ENCODE data around the gene LBH. TPM values are rescaled to one million over a fixed set of nuclear protein-coding genes. Genes with fewer than 3 reads are reported as not detected.

Gene LBH
- total and polyA plus RNA-seq, 2 experiments from 2014 or later, result 54.1 to 75.9 TPM

GRCh38 chr2:30195016-30195415 is 36.3 kb upstream of the LBH start:
- Histone ChIP-seq H3K9me2 (replicated peaks; ENCODE audit: insufficient read depth) (no peaks in the 10 kb centered on the region), H3K27me3 (no peaks in the 10 kb centered on the region), H4K20me1 (ENCODE audit: insufficient read depth, poor library complexity, severe bottlenecking) (no peaks in the 10 kb centered on the region), H3K4me1 (ENCODE audit: insufficient read depth) (peaks cover 11% of the 10 kb centered on the region), H2AFZ (no peak overlapping the region), H3K79me2 (no peaks in the 10 kb centered on the region), H3K36me3 (replicated peaks; ENCODE audit: insufficient read depth, low read depth) (no peaks in the 10 kb centered on the region), H3K4me2 (no peak overlapping the region), H3K4me3 (no peak overlapping the region), H3K27ac (no peak overlapping the region), H3K9me3 (ENCODE audit: low read depth) (no peaks in the 10 kb centered on the region)
- 96% methylated on average over 4 of the region's 4 CpGs for WGBS (ENCODE audit: low lambda C conversion rate, missing lambda C conversion rate)
- DNase-seq (ENCODE audit: low spot score), result no peak
- TF ChIP-seq EZH2 (IDR thresholded peaks at IDR 0.05; ENCODE audit: borderline replicate concordance) (no peak), EZH2phosphoT487 (IDR thresholded peaks at IDR 0.05; ENCODE audit: low read depth, severe bottlenecking, unreplicated experiment) (no peak)
- TF ChIP-seq, protein P1, sequence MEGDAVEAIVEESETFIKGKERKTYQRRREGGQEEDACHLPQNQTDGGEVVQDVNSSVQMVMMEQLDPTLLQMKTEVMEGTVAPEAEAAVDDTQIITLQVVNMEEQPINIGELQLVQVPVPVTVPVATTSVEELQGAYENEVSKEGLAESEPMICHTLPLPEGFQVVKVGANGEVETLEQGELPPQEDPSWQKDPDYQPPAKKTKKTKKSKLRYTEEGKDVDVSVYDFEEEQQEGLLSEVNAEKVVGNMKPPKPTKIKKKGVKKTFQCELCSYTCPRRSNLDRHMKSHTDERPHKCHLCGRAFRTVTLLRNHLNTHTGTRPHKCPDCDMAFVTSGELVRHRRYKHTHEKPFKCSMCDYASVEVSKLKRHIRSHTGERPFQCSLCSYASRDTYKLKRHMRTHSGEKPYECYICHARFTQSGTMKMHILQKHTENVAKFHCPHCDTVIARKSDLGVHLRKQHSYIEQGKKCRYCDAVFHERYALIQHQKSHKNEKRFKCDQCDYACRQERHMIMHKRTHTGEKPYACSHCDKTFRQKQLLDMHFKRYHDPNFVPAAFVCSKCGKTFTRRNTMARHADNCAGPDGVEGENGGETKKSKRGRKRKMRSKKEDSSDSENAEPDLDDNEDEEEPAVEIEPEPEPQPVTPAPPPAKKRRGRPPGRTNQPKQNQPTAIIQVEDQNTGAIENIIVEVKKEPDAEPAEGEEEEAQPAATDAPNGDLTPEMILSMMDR (IDR thresholded peaks at IDR 0.05; ENCODE audit: poor library complexity), result no peak

GRCh38 chr2:30197570-30198192 is 33.7 kb upstream of the LBH start:
- H4K20me1 ChIP-seq (ENCODE audit: insufficient read depth, poor library complexity, severe bottlenecking), result no peaks in the 10 kb centered on the region
- H3K4me2 ChIP-seq, result no peak overlapping the region
- H2AFZ ChIP-seq, result no peak overlapping the region
- H3K27ac ChIP-seq, result no peak overlapping the region
- peaks cover 4% of the 10 kb centered on the region for H3K4me1 ChIP-seq (ENCODE audit: insufficient read depth)
- H3K27me3 ChIP-seq, result no peaks in the 10 kb centered on the region
- H3K9me3 ChIP-seq (ENCODE audit: low read depth), result no peaks in the 10 kb centered on the region
- TF ChIP-seq EZH2 (IDR thresholded peaks at IDR 0.05; ENCODE audit: borderline replicate concordance) (no peak), EZH2phosphoT487 (IDR thresholded peaks at IDR 0.05; ENCODE audit: low read depth, severe bottlenecking, unreplicated experiment) (no peak)
- TF ChIP-seq, protein P1 (IDR thresholded peaks at IDR 0.05; ENCODE audit: poor library complexity), result peak; percentile 5
- DNase-seq (ENCODE audit: low spot score), result no peak
- WGBS (ENCODE audit: low lambda C conversion rate, missing lambda C conversion rate), result 84% methylated on average over 6 of the region's 6 CpGs
- no peaks in the 10 kb centered on the region for H3K36me3 ChIP-seq (replicated peaks; ENCODE audit: insufficient read depth, low read depth)
- H3K9me2 ChIP-seq (replicated peaks; ENCODE audit: insufficient read depth), result no peaks in the 10 kb centered on the region
- no peaks in the 10 kb centered on the region for H3K79me2 ChIP-seq
- no peak overlapping the region for H3K4me3 ChIP-seq

- no peaks in the 10 kb centered on the region for H3K9me3 ChIP-seq (ENCODE audit: low read depth)
- TF ChIP-seq EZH2phosphoT487 (IDR thresholded peaks at IDR 0.05; ENCODE audit: low read depth, severe bottlenecking, unreplicated experiment) (no peak), EZH2 (IDR thresholded peaks at IDR 0.05; ENCODE audit: borderline replicate concordance) (no peak)
- TF ChIP-seq, protein P1 (IDR thresholded peaks at IDR 0.05; ENCODE audit: poor library complexity), result no peak
- H3K36me3 ChIP-seq (replicated peaks; ENCODE audit: insufficient read depth, low read depth), result no peaks in the 10 kb centered on the region
- H2AFZ ChIP-seq, result no peak overlapping the region
- no peaks in the 10 kb centered on the region for H3K79me2 ChIP-seq
- H3K27ac ChIP-seq, result no peak overlapping the region
- no peak overlapping the region for H3K4me3 ChIP-seq
- WGBS (ENCODE audit: low lambda C conversion rate, missing lambda C conversion rate), result 62% methylated on average over 1 of the region's 1 CpG
- DNase-seq (ENCODE audit: low spot score), result no peak
- no peaks in the 10 kb centered on the region for H3K27me3 ChIP-seq
- no peaks in the 10 kb centered on the region for H3K9me2 ChIP-seq (replicated peaks; ENCODE audit: insufficient read depth)
- H3K4me1 ChIP-seq (ENCODE audit: insufficient read depth), result no peaks in the 10 kb centered on the region
- H4K20me1 ChIP-seq (ENCODE audit: insufficient read depth, poor library complexity, severe bottlenecking), result no peaks in the 10 kb centered on the region
- H3K4me2 ChIP-seq, result no peak overlapping the region
Observed at GRCh38 chr2:30201990-30202389, 29.3 kb upstream of the LBH start.
